SK-N-MC (cell line): ENCODE data around the gene ATP13A2.
"Not testable (repeated sequence)": the region's sequence is repeated elsewhere in the genome, so short reads cannot be mapped to it uniquely, and the experiment has no call there.

Experiments
- DNase-seq: peaks from one replicate; pipeline ENCODE4 v3.0.0-alpha.2; 2011; ENCODE audit warnings: low read depth, low spot score
- H3K27ac ChIP-seq: fragments of 200-600 bp; sonication (generic); 2 replicates; pipeline ENCODE4 v1.5.1; 2016; ENCODE audit warnings: mixed run types
- H3K36me3 ChIP-seq: fragments of 200-600 bp; sonication (generic); 2 replicates; pipeline ENCODE4 v1.6.1; 2017; ENCODE audit warnings: antibody characterized with exemption, low read length, mixed read lengths; ENCODE audit not compliant: insufficient read depth
- H3K4me3 ChIP-seq: fragments of 200-600 bp; sonication (generic); 2 replicates; pipeline ENCODE4 v1.5.1; 2016
- H3K9ac ChIP-seq: fragments of 200-600 bp; sonication (generic); 2 replicates; pipeline ENCODE4 v1.8.0; 2017; ENCODE audit warnings: mixed run types, mixed read lengths; ENCODE audit not compliant: insufficient read length
- H3K9me3 ChIP-seq: fragments of 200-600 bp; sonication (generic); 2 replicates; pipeline ENCODE4 v1.6.1; 2017; ENCODE audit warnings: low read depth, mild to moderate bottlenecking, antibody characterized with exemption, low read length, moderate library complexity, mixed read lengths
- EZH2 ChIP-seq: fragments of 200-600 bp; sonication (generic); IDR thresholded peaks from one replicate; pipeline ENCODE4 v1.6.1; 2017; ENCODE audit warnings: antibody characterized with exemption
- FOXP2 ChIP-seq: optimal IDR thresholded peaks from 2 replicates; pipeline ENCODE3; 2011; ENCODE audit warnings: mild to moderate bottlenecking, moderate library complexity; ENCODE audit not compliant: insufficient read depth; ENCODE audit errors: extremely low read length, control extremely low read depth
- POLR2AphosphoS5 ChIP-seq: IDR thresholded peaks from 2 replicates; pipeline ENCODE4 v1.6.1; 2012; ENCODE audit warnings: mild to moderate bottlenecking, low read depth, low read length, borderline replicate concordance

Gene ATP13A2

DNA sequence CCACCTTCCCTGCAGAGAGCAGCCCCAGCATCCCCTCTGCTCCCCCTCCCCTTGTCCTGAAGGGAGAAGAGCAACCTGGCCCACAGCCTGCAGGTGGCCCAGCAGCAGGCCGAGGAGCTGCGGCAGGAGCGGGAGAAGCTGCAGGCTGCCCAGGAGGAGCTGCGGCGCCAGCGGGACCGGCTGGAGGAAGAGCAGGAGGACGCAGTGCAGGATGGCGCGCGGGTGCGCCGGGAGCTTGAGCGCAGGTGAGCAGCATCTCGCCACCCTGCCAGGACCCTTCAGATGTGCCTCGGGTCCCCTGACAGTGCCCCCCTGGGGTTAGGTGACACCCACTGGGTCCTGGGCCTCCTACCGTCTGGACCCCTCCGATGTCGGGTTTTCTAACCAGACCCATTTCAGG lies 67.7 kb downstream of the ATP13A2 start:
- DNase-seq = no peak
- H3K27ac ChIP-seq = no peak overlapping the region
- H3K9me3 ChIP-seq = no peaks in the 10 kb centered on the region
- TF ChIP-seq FOXP2 = no peak
- no peaks in the 10 kb centered on the region for H3K36me3 ChIP-seq
- H3K9ac ChIP-seq = no peak overlapping the region
- no peak overlapping the region for H3K4me3 ChIP-seq

DNA sequence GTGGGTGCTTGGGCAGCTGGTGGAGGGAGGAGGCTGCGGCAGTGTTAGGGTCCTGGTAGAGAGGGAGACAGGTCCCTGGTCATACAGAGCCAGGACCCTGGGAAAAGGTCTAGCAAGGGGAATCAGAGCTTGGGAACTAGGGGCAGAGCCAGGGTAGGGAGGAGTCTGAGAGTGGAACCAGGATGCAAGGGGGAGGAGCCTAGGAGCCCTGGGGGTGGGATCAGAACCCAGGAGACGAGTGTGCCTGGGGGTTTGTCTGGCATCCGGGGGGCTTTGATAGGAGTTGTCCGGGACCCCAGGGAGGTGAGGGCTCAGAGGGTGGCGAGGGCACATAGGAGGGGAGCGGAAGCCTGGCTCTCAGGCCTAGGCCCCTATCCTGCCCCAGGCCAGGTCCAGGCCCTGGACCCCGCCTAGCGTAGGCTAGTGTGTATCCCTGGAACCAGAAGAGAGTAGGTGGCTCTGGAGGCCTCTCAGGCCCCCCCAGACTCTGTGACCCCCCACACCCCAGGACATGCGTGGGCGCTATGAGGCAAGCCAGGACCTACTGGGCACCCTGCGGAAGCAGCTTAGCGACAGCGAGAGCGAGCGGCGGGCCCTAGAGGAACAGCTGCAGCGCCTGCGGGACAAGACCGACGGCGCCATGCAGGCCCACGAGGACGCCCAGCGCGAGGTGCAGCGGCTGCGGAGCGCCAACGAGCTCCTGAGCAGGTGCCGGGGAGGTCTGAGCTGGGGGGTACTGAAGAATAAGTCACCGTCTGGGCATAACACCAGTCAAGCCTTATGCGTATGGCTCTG lies 72.1 kb downstream of the ATP13A2 start:
- H3K4me3 ChIP-seq, DNase-seq, H3K9ac ChIP-seq, H3K36me3 ChIP-seq, H3K9me3 ChIP-seq, H3K27ac ChIP-seq: not testable (repeated sequence)

DNA sequence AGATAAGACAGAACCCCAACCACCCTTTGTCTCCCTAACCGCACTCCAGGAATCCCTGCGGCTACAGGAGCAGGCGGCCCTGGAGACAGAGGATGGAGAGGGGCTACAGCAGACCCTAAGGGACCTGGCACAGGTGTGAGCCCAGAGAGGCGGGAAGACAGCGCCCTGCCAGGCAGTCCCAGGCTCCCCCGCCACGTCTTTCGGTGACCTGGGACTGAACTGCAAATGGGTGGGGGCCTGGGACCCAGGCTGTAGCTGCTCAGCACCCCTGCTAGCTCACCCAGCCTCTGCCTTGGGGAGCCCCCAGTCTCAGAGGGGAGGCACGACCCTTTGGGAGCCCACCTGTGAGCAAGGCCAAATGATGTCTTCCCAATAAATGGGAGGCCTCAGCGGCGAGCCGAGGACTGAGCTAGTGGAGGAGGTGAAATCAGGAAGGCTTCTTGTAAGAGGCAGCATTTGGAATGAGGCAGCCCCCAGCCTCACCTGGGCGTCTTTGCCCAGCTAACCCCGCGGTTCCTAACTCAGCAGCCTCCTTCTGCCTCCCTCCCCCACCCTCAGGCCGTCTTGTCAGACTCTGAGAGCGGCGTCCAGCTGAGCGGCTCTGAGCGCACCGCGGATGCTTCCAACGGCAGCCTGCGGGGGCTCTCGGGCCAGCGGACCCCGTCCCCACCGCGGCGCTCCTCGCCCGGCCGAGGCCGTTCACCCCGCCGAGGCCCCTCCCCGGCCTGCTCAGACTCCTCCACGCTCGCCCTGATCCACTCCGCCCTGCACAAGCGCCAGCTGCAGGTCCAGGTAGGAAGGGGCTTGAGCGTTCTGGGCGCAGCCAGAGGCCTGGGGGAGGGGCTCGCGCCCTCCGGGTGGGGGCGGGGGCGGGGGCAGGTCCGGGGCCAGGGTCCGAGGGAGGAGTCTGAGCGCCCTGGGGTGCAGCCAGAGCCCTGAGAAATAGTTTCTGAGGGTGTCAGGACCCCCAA lies 73.1 kb downstream of the ATP13A2 start:
- Histone ChIP-seq H3K27ac (no peak overlapping the region), H3K9me3 (no peaks in the 10 kb centered on the region), H3K36me3 (no peaks in the 10 kb centered on the region), H3K9ac (no peak overlapping the region), H3K4me3 (no peak overlapping the region)
- DNase-seq = no peak
- TF ChIP-seq POLR2AphosphoS5 = no peak
- TF ChIP-seq EZH2 = no peak
- TF ChIP-seq FOXP2 = no peak

DNA sequence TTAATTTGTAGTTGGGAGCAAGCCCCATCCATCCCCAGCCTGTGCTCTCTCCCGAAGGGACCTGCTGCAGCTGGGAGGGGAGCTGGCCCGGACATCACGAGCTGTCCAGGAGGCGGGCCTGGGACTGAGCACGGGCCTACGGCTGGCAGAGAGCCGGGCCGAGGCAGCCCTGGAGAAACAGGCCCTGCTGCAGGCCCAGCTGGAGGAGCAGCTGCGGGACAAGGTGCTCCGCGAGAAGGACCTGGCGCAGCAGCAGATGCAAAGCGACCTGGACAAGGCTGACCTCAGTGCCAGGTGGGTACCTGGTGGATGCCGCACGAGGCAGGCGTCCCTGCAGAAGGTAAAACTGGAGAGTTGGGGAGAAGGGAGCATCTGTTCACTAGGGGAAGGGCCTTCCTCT lies 75.1 kb downstream of the ATP13A2 start:
- not testable (repeated sequence) for H3K27ac ChIP-seq, DNase-seq, H3K36me3 ChIP-seq, H3K9ac ChIP-seq, H3K4me3 ChIP-seq, H3K9me3 ChIP-seq
